DND-41 (cell line): ENCODE measurements around the gene RHOG.

Experiments used
- EZH2 ChIP-seq: IDR thresholded peaks from 3 replicates; pipeline ENCODE4 v1.6.1; 2012; ENCODE audit warnings: borderline replicate concordance, low read depth, mild to moderate bottlenecking, moderate library complexity, low read length, inconsistent platforms; ENCODE audit not compliant: severe bottlenecking
- TF ChIP-seq, protein P1 (sequence below): IDR thresholded peaks from 2 replicates; pipeline ENCODE4 v1.5.1; 2012; ENCODE audit warnings: borderline replicate concordance, low read length, moderate library complexity, mild to moderate bottlenecking; ENCODE audit not compliant: poor library complexity, severe bottlenecking; ENCODE audit errors: extremely low read depth

GRCh38 chr11:3834349-3834663 lies 6.5 kb downstream of the RHOG start:
- TF ChIP-seq, protein P1, sequence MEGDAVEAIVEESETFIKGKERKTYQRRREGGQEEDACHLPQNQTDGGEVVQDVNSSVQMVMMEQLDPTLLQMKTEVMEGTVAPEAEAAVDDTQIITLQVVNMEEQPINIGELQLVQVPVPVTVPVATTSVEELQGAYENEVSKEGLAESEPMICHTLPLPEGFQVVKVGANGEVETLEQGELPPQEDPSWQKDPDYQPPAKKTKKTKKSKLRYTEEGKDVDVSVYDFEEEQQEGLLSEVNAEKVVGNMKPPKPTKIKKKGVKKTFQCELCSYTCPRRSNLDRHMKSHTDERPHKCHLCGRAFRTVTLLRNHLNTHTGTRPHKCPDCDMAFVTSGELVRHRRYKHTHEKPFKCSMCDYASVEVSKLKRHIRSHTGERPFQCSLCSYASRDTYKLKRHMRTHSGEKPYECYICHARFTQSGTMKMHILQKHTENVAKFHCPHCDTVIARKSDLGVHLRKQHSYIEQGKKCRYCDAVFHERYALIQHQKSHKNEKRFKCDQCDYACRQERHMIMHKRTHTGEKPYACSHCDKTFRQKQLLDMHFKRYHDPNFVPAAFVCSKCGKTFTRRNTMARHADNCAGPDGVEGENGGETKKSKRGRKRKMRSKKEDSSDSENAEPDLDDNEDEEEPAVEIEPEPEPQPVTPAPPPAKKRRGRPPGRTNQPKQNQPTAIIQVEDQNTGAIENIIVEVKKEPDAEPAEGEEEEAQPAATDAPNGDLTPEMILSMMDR, result no peak
- no peak for TF ChIP-seq EZH2
